OCI-LY1 (cell line): ENCODE results near the gene CD46.

Experiments
- H2AFZ ChIP-seq: fragments of 200-600 bp; sonication (generic), shearing (Covaris generic); 2 replicates; pipeline ENCODE4 v1.6.0; 2014; ENCODE audit warnings: antibody characterized with exemption, mild to moderate bottlenecking, low read length
- H3F3A ChIP-seq: fragments of 200-600 bp; sonication (generic), shearing (Covaris generic); 2 replicates; pipeline ENCODE4 v1.6.0; 2014; ENCODE audit warnings: mild to moderate bottlenecking, antibody characterized with exemption, low read length, moderate library complexity; ENCODE audit not compliant: insufficient read depth
- H3K27ac ChIP-seq: fragments of 200-600 bp; sonication (generic); 2 replicates; pipeline ENCODE4 v1.5.1; 2014; ENCODE audit warnings: low read length, mixed run types, mild to moderate bottlenecking, low read depth; ENCODE audit not compliant: poor library complexity, severe bottlenecking
- H3K27me3 ChIP-seq: fragments of 200-600 bp; sonication (generic); 2 replicates; pipeline ENCODE4 v1.6.0; 2014; ENCODE audit warnings: antibody characterized with exemption, mild to moderate bottlenecking, low read length, moderate library complexity; ENCODE audit not compliant: insufficient read depth
- H3K36me3 ChIP-seq: fragments of 200-600 bp; sonication (generic); 2 replicates; pipeline ENCODE4 v1.6.1; 2014; ENCODE audit warnings: mild to moderate bottlenecking, antibody characterized with exemption, low read length, moderate library complexity, mixed read lengths; ENCODE audit not compliant: insufficient read depth
- H3K4me1 ChIP-seq: fragments of 200-600 bp; sonication (generic); 2 replicates; pipeline ENCODE4 v1.5.1; 2014; ENCODE audit warnings: mild to moderate bottlenecking, low read length, moderate library complexity; ENCODE audit not compliant: insufficient read depth, severe bottlenecking
- H3K4me2 ChIP-seq: fragments of 200-600 bp; sonication (generic), shearing (Covaris generic); 2 replicates; pipeline ENCODE4 v1.6.1; 2014; ENCODE audit warnings: low read length
- H3K4me3 ChIP-seq: fragments of 200-600 bp; sonication (generic); 2 replicates; pipeline ENCODE4 v1.5.1; 2014; ENCODE audit warnings: low read length, low read depth, mild to moderate bottlenecking, mixed read lengths; ENCODE audit not compliant: poor library complexity, severe bottlenecking
- H3K79me2 ChIP-seq: fragments of 200-600 bp; shearing (Covaris generic); 2 replicates; pipeline ENCODE4 v1.6.1; 2016; ENCODE audit warnings: mixed run types, low read length, mixed read lengths; ENCODE audit not compliant: insufficient read depth
- H3K9ac ChIP-seq: fragments of 200-600 bp; sonication (generic), shearing (Covaris generic); 2 replicates; pipeline ENCODE4 v1.6.1; 2014; ENCODE audit warnings: mild to moderate bottlenecking, low read length, mixed read lengths
- H3K9me2 ChIP-seq: fragments of 200-600 bp; sonication (generic), shearing (Covaris generic); 2 replicates; pipeline ENCODE4 v1.6.1; 2014; ENCODE audit warnings: low read depth, mild to moderate bottlenecking, low read length, mixed read lengths
- H3K9me3 ChIP-seq: fragments of 200-600 bp; shearing (Covaris generic); 2 replicates; pipeline ENCODE4 v1.6.1; 2014; ENCODE audit warnings: low read length, mixed read lengths
- H4K20me1 ChIP-seq: fragments of 200-600 bp; sonication (generic), shearing (Covaris generic); 2 replicates; pipeline ENCODE4 v1.6.0; 2016; ENCODE audit warnings: mild to moderate bottlenecking, low read length; ENCODE audit not compliant: insufficient read depth
- CTCF ChIP-seq: fragments of 200-600 bp; sonication (generic), shearing (Covaris generic); IDR thresholded peaks from 2 replicates; pipeline ENCODE4 v1.5.1; 2017; ENCODE audit warnings: mild to moderate bottlenecking, antibody characterized with exemption, low read length, moderate library complexity, mixed read lengths
- EZH2 ChIP-seq: fragments of 200-600 bp; sonication (generic), shearing (Covaris generic); IDR thresholded peaks from 2 replicates; pipeline ENCODE4 v1.8.0; 2017; ENCODE audit warnings: borderline replicate concordance, mixed run types, mild to moderate bottlenecking, antibody characterized with exemption, low read length, moderate library complexity, mixed read lengths

CD46 gene

GRCh38 chr1:207823531-207823879, 71.7 kb downstream of the CD46 start:
- H3K4me2 ChIP-seq, result peak overlapping the region; percentile 89
- no peaks in the 10 kb centered on the region for H3K27me3 ChIP-seq
- H3K9me2 ChIP-seq, result no peaks in the 10 kb centered on the region
- no peak for TF ChIP-seq EZH2
- TF ChIP-seq CTCF, result no peak
- H3K79me2 ChIP-seq, result peaks cover 50% of the 10 kb centered on the region
- peak overlapping the region; percentile 94 for H3K9ac ChIP-seq
- peaks cover 71% of the 10 kb centered on the region for H3K4me1 ChIP-seq
- no peaks in the 10 kb centered on the region for H3K9me3 ChIP-seq
- peaks cover 30% of the 10 kb centered on the region for H3K36me3 ChIP-seq
- no peaks in the 10 kb centered on the region for H3F3A ChIP-seq
- peak overlapping the region; percentile 95 for H3K27ac ChIP-seq
- peak overlapping the region; percentile 81 for H3K4me3 ChIP-seq
- no peak overlapping the region for H2AFZ ChIP-seq
- H4K20me1 ChIP-seq, result no peaks in the 10 kb centered on the region

GRCh38 chr1:207823880-207824566, 72.2 kb downstream of the CD46 start:
- Histone ChIP-seq H3K4me1 (peaks cover 75% of the 10 kb centered on the region), H3F3A (no peaks in the 10 kb centered on the region), H3K4me3 (peak overlapping the region; percentile 81), H3K36me3 (peaks cover 25% of the 10 kb centered on the region), H3K9me3 (no peaks in the 10 kb centered on the region), H3K4me2 (peak overlapping the region; percentile 89), H3K9ac (peak overlapping the region; percentile 94), H3K79me2 (peaks cover 45% of the 10 kb centered on the region), H3K27me3 (no peaks in the 10 kb centered on the region), H3K9me2 (no peaks in the 10 kb centered on the region), H2AFZ (no peak overlapping the region), H4K20me1 (no peaks in the 10 kb centered on the region), H3K27ac (peak overlapping the region; percentile 95)
- TF ChIP-seq CTCF (peak; percentile 50; the same call in 1 of the 2 replicates), EZH2 (no peak)

GRCh38 chr1:207824691-207825408, 73.0 kb downstream of the CD46 start:
- Histone ChIP-seq H3K79me2 (peaks cover 36% of the 10 kb centered on the region), H3K9ac (peak overlapping the region; percentile 94), H3K36me3 (peaks cover 16% of the 10 kb centered on the region; the same call in 1 of the 2 replicates)

More at GRCh38 chr1:207824691-207825408, 73.0 kb downstream of the CD46 start:
- H3K4me3 ChIP-seq, result peak overlapping the region; percentile 81
- TF ChIP-seq EZH2 (no peak), CTCF (no peak)
- H3K4me1 ChIP-seq, result peaks cover 69% of the 10 kb centered on the region
- H3K27me3 ChIP-seq, result no peaks in the 10 kb centered on the region
- H3K27ac ChIP-seq, result peak overlapping the region; percentile 95
- H2AFZ ChIP-seq, result no peak overlapping the region
- no peaks in the 10 kb centered on the region for H4K20me1 ChIP-seq
- no peaks in the 10 kb centered on the region for H3F3A ChIP-seq
- H3K9me3 ChIP-seq, result no peaks in the 10 kb centered on the region
- H3K4me2 ChIP-seq, result peak overlapping the region; percentile 89
- no peaks in the 10 kb centered on the region for H3K9me2 ChIP-seq
